BLaER1 (cell line): ENCODE measurements around the gene LIMA1.

Experiments
- H3K27ac ChIP-seq: shearing (Covaris generic); formaldehyde crosslinking; 2 replicates; pipeline ENCODE4 v1.8.1; 2022
- H3K27me3 ChIP-seq: shearing (Covaris generic); formaldehyde crosslinking; 2 replicates; pipeline ENCODE4 v1.8.1; 2022
- H3K36me3 ChIP-seq: shearing (Covaris generic); formaldehyde crosslinking; 2 replicates; pipeline ENCODE4 v1.8.1; 2022
- H3K4me1 ChIP-seq: shearing (Covaris generic); formaldehyde crosslinking; 2 replicates; pipeline ENCODE4 v1.8.1; 2022
- H3K4me2 ChIP-seq: shearing (Covaris generic); formaldehyde crosslinking; 2 replicates; pipeline ENCODE4 v1.8.1; 2022
- H3K4me3 ChIP-seq: shearing (Covaris generic); formaldehyde crosslinking; 2 replicates; pipeline ENCODE4 v1.8.1; 2022
- H3K9ac ChIP-seq: shearing (Covaris generic); formaldehyde crosslinking; 2 replicates; pipeline ENCODE4 v1.8.1; 2022
- H3K9me3 ChIP-seq: shearing (Covaris generic); formaldehyde crosslinking; 2 replicates; pipeline ENCODE4 v1.8.1; 2022
- H4K20me1 ChIP-seq: shearing (Covaris generic); formaldehyde crosslinking; 2 replicates; pipeline ENCODE4 v1.8.1; 2022
- Cebpa-rat ChIP-seq: shearing (Covaris generic); IDR thresholded peaks from 2 replicates; pipeline ENCODE4 v1.8.1; 2022

LIMA1 gene

DNA sequence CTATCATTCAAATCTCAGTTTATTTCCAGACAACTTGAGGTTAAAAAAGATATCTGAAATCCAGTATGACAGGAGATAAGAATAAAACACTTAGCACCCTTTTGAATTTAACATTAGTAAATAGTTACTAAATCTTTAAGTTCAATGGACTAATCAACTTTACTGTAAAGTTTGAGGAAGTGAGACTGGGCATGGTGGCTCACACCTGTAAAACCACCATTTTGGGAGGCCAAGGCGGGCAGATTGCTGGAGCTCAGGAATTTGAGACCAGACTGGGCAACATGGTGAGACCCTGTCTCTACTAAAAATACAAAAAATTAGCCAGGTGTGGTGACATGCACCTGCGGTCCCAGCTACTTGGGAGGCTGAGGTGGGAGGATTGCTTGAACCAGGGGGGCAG, 75.9 kb downstream of the LIMA1 start:
- H3K27ac ChIP-seq, result no peak overlapping the region
- H3K4me1 ChIP-seq, result peaks cover 10% of the 10 kb centered on the region
- H4K20me1 ChIP-seq, result no peaks in the 10 kb centered on the region
- H3K9me3 ChIP-seq, result no peaks in the 10 kb centered on the region
- H3K4me3 ChIP-seq, result no peak overlapping the region
- H3K4me2 ChIP-seq, result no peak overlapping the region
- H3K27me3 ChIP-seq, result no peaks in the 10 kb centered on the region
- no peak overlapping the region for H3K9ac ChIP-seq
- H3K36me3 ChIP-seq, result peaks cover 15% of the 10 kb centered on the region
- TF ChIP-seq Cebpa-rat, result no peak

DNA sequence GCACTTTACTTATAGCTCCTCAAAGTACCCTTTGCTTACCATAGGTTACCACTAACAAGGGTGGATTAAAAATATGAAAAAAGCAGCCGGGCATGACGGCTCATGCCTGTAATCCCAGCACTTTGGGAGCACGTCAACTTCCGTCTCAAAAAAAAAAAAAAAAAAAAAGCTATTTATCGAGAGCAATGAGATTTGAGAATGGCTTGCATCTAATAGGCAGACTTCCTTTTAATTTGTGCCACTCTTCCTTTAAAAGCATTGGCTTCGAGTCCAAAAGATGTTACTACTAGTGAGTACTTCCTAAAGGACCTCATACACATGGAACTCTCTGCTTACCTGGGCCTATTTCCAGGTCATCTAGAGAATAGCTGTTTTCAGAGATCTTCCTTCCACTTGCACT, 77.7 kb downstream of the LIMA1 start:
- H4K20me1 ChIP-seq, result no peaks in the 10 kb centered on the region
- no peak overlapping the region for H3K9ac ChIP-seq
- no peak for TF ChIP-seq Cebpa-rat
- H3K4me1 ChIP-seq, result no peaks in the 10 kb centered on the region
- no peaks in the 10 kb centered on the region for H3K27me3 ChIP-seq
- H3K27ac ChIP-seq, result no peak overlapping the region
- no peak overlapping the region for H3K4me3 ChIP-seq
- H3K4me2 ChIP-seq, result no peak overlapping the region
- H3K9me3 ChIP-seq, result no peaks in the 10 kb centered on the region
- peaks cover 17% of the 10 kb centered on the region for H3K36me3 ChIP-seq

DNA sequence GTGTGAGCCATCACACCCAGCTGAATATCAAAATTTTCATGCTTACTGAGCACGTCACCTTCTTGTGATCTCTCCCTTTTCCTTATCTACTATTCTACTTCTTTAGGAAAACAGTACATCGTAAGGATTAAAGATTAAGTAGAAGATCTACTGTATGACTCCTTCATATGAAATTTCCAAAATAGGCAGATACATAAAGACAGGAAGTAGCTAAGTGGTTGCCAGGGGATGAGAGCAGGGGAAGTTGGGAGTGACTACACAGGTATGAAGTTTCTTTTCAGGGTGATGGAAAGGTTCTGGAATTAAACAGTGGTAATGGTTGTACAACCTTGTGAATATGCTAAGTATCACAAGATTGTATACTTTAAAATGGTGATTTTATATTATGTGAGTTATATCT, 79.6 kb downstream of the LIMA1 start:
- Histone ChIP-seq H3K36me3 (peaks cover 31% of the 10 kb centered on the region), H3K27ac (no peak overlapping the region), H3K9ac (no peak overlapping the region), H3K4me1 (no peaks in the 10 kb centered on the region), H3K4me2 (no peak overlapping the region), H3K4me3 (no peak overlapping the region), H3K27me3 (no peaks in the 10 kb centered on the region), H4K20me1 (no peaks in the 10 kb centered on the region), H3K9me3 (no peaks in the 10 kb centered on the region)
- TF ChIP-seq Cebpa-rat, result no peak

DNA sequence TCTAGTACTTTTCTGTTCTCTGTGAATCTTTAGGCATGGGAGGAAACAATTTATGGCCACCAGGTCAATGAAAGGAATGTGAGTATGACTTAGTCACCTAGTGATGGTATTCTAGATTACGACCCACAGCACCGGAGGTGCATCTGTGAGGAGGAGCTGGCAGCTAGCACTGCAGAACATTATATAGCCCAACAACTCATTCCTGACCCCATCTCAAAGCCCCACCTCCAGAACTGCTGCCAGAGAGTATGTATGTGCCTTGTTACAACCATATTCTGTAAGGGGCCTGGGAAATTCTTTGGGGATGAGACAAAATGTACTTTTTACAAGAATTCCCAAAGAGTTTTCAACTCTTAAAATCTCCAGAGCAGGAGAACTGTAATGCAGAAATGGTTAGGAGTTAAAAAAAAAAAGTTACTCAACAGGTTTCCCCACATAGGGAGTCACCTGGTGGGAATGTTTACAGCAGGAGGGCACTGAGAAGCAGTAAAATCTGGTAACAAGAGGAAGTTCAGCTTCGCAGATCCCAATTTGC, 81.3 kb downstream of the LIMA1 start:
- H3K36me3 ChIP-seq, result peaks cover 34% of the 10 kb centered on the region
- H3K4me2 ChIP-seq, result no peak overlapping the region
- H3K27me3 ChIP-seq, result no peaks in the 10 kb centered on the region
- H3K4me1 ChIP-seq, result no peaks in the 10 kb centered on the region
- H4K20me1 ChIP-seq, result no peaks in the 10 kb centered on the region
- H3K9ac ChIP-seq, result no peak overlapping the region
- no peak overlapping the region for H3K4me3 ChIP-seq
- H3K9me3 ChIP-seq, result no peaks in the 10 kb centered on the region
- H3K27ac ChIP-seq, result no peak overlapping the region
- no peak for TF ChIP-seq Cebpa-rat

DNA sequence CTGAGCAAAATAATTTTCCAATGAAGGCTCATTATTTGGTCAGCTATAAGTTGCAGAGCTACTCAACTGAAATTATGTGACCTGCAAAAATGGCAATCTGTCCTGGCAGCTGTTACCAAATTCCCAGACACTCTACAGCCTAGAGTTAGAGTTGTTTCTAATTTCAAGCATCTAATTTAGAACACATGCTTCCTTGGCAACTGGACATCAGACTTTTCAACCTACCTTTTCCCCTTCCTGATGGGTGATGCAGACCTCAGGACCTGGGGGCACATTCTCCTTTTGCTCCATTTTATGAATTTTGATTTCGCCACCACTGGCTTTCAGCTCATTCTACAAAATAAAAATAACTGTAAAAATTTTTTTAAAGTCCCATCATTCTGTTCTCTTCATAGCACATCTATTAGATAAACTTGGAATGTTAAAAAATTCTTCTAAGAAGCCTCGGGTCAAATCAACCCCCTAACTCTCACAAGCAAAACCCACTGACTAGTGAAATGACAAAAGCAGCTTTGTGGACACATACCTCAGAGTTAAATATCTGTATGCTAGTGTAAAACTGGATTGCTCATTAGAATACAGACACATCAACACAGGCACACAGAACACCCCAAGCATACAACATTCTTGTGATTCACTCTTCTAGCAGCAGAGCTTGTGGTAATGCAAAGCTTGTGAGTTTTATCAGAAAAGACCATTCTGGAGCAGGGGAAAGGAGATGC, 82.6 kb downstream of the LIMA1 start:
- Histone ChIP-seq H3K27ac (no peak overlapping the region), H3K4me2 (no peak overlapping the region), H3K36me3 (peaks cover 34% of the 10 kb centered on the region)

DNA sequence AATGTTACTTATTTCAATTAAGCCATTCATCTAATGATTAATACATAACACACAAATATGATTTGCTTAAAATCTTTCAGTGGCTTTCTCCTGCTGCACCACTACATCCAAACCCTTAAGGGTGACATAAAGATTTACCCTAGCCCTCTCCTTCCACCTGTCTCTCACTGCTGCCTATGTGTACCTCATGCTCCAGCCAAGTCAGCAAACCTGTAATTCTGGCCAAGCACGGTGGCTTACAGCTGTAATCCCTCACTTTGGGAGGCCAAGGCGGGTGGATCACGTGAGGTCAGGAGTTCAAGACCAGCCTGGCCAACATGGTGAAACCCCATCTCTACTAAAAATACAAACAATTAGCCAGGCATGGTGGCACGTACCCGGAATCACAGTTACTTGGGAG, 84.5 kb downstream of the LIMA1 start:
- no peak for TF ChIP-seq Cebpa-rat
- H3K4me3 ChIP-seq, result no peak overlapping the region
- no peaks in the 10 kb centered on the region for H3K9me3 ChIP-seq
- no peak overlapping the region for H3K4me2 ChIP-seq
- no peaks in the 10 kb centered on the region for H3K27me3 ChIP-seq
- H3K4me1 ChIP-seq, result no peaks in the 10 kb centered on the region
- no peak overlapping the region for H3K9ac ChIP-seq
- no peak overlapping the region for H3K27ac ChIP-seq
- peaks cover 27% of the 10 kb centered on the region; the same call in 1 of the 2 replicates for H3K36me3 ChIP-seq
- H4K20me1 ChIP-seq, result no peaks in the 10 kb centered on the region

More for the DNA sequence above, 82.6 kb downstream of the LIMA1 start:
- Histone ChIP-seq H3K4me1 (no peaks in the 10 kb centered on the region), H4K20me1 (no peaks in the 10 kb centered on the region), H3K27me3 (no peaks in the 10 kb centered on the region), H3K9ac (no peak overlapping the region), H3K9me3 (no peaks in the 10 kb centered on the region), H3K4me3 (no peak overlapping the region)
- TF ChIP-seq Cebpa-rat, result no peak

DNA sequence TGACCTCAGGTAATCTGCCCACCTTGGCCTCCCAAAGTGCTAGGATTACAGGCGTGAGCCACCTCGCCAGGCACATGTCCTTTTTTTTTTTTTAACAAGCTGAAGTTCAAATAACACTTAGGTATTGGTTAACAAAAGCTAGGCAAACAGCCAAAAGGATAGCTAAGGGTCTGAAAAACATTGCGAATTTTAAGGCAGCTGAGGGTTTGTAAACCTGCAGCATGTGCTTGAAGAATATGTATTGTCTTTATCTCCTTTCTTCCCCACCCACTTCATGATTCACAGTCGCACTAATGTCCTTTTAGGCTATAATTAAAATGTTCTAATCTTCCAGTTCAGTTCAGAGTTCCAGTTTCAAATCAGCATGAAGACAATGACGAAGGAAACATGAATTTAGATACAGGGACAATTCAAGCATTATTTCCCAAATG, 86.0 kb downstream of the LIMA1 start:
- TF ChIP-seq Cebpa-rat, result no peak
- H3K27me3 ChIP-seq, result no peaks in the 10 kb centered on the region
- no peak overlapping the region for H3K4me2 ChIP-seq
- no peaks in the 10 kb centered on the region for H3K4me1 ChIP-seq
- peaks cover 21% of the 10 kb centered on the region; the same call in 1 of the 2 replicates for H3K36me3 ChIP-seq
- no peaks in the 10 kb centered on the region for H4K20me1 ChIP-seq
- H3K27ac ChIP-seq, result no peak overlapping the region
- H3K9me3 ChIP-seq, result no peaks in the 10 kb centered on the region
- no peak overlapping the region for H3K4me3 ChIP-seq
- H3K9ac ChIP-seq, result no peak overlapping the region

DNA sequence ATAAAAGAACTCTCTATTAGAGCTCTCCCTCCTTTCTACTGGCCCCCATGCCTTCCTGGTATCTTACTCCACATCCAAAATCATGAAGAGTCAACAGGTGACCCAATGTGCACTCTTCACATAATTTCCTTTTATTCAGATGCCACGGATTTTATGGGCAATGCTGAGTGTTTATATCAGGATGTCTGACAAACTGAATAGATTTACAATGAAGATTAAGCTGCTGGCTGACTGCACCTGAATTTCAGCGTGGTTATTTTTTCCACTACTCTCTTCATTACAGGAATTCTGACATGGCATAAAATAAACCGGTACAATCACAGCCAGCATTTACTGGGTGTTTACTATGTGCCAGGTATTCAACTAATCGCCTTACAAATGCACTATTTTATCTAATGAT, 86.8 kb downstream of the LIMA1 start:
- Histone ChIP-seq H3K9me3 (no peaks in the 10 kb centered on the region), H3K4me2 (no peak overlapping the region), H4K20me1 (no peaks in the 10 kb centered on the region), H3K27ac (no peak overlapping the region), H3K4me3 (no peak overlapping the region), H3K36me3 (peaks cover 23% of the 10 kb centered on the region; the same call in 1 of the 2 replicates), H3K4me1 (no peaks in the 10 kb centered on the region), H3K27me3 (no peaks in the 10 kb centered on the region), H3K9ac (no peak overlapping the region)
- no peak for TF ChIP-seq Cebpa-rat

DNA sequence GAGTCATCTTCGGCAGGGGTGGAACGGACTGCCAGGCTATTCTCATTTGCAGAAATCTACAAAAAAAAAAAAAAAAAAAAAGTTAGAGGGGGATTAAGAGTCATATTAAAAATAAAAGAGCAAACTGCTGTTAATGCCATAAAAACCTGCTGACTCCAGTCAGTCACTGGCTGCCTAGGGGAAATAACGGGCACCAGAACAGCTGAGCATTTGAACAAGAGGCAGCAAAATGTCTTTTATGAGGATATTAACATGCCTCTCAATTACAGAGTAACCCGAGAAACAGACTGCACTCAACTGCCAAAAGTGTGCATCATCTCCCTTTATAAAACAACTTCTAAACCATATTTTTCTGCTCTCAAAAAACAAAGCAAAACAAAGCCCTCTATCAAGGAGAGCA, 87.5 kb downstream of the LIMA1 start:
- Histone ChIP-seq H3K4me2 (no peak overlapping the region), H3K27me3 (no peaks in the 10 kb centered on the region), H3K9ac (no peak overlapping the region), H3K4me3 (no peak overlapping the region), H3K9me3 (no peaks in the 10 kb centered on the region), H4K20me1 (no peaks in the 10 kb centered on the region), H3K27ac (no peak overlapping the region), H3K36me3 (peaks cover 23% of the 10 kb centered on the region; the same call in 1 of the 2 replicates), H3K4me1 (no peaks in the 10 kb centered on the region)
- no peak for TF ChIP-seq Cebpa-rat

DNA sequence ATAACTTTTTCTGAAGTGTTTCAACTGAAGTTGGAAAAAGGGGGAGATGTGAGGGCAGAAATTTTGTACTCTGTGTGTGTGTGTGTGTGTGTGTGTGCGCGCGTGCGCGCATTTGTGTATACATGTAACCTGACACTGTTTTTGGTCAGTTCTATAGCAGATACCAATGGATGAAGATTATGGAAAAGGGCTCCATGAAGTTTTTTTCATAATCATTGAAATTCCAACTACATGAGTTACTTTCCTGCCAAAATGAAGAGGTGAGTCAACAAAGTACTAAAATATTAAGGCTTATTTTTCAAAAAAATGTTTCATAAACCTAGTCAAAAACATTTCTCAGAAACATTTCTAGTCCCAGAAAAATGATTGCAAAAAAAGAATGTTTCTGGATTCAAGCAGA, 90.4 kb downstream of the LIMA1 start:
- Histone ChIP-seq H3K9ac (no peak overlapping the region), H3K36me3 (peaks cover 3% of the 10 kb centered on the region; the same call in 1 of the 2 replicates), H3K4me3 (no peak overlapping the region), H4K20me1 (no peaks in the 10 kb centered on the region), H3K9me3 (no peaks in the 10 kb centered on the region), H3K4me1 (no peaks in the 10 kb centered on the region), H3K27ac (no peak overlapping the region), H3K27me3 (no peaks in the 10 kb centered on the region), H3K4me2 (no peak overlapping the region)
- no peak for TF ChIP-seq Cebpa-rat
